HepG2 (cell line): ENCODE measurements around the gene ODAD2. TPM values are rescaled to one million over a fixed set of nuclear protein-coding genes. Genes with fewer than 3 reads are reported as not detected.

Experiments used
- ATAC-seq: fragments of 200-7000 bp; cut with Tn5 transposase; 3 replicates; pipeline ENCODE4 v1.9.1; 2020; ENCODE audit warnings: mild to moderate bottlenecking, moderate library complexity
- BruUV-seq: library from RNA; stranded (reverse); fragments of 400-500 nt; replicated peaks from 2 replicates; lab custom pipeline; 2021; lab: Mats Ljungman, UMichigan
- CTCF ChIA-PET: fragments of 300-600 bp; formaldehyde crosslinking; extraction: SDS; loops from one replicate; lab custom pipeline; 2021; ENCODE audit warnings: low total read pairs, inconsistent platforms, low intra/inter-chr PET ratio; lab: Yijun Ruan, JAX
- POLR2A ChIA-PET: fragments of 350-600 bp; sonication (Branson Sonifier 250); formaldehyde crosslinking; loops from one replicate; lab custom pipeline; 2020; ENCODE audit warnings: antibody characterized with exemption, inconsistent platforms; lab: Yijun Ruan, JAX
- DNase-seq: peaks from one replicate; pipeline ENCODE4 v3.0.0-alpha.2; 2015; ENCODE audit warnings: low spot score
- FAIRE-seq: peaks from 3 replicates; lab custom pipeline; 2011; peaks lifted over from hg19 to GRCh38; lab: Jason Lieb, UNC
- H2AFZ ChIP-seq: one replicate; pipeline ENCODE4 v1.6.1; 2011; ENCODE audit warnings: low read length, inconsistent platforms
- H3K27ac ChIP-seq: fragments of 300-600 bp; 3 replicates; pipeline ENCODE4 v1.8.0; 2011; ENCODE audit warnings: mixed run types, mild to moderate bottlenecking, mixed read lengths, low read length, inconsistent platforms; ENCODE audit not compliant: insufficient read depth; ENCODE audit errors: extremely low read length
- H3K27me3 ChIP-seq, 2 experiments: fragments of 200-600 bp in 1 of 2; 2 replicates in 1 of 2; 3 replicates in 1 of 2; pipeline versions ENCODE4 v1.6.0 to v1.8.0; 2011; ENCODE audit warnings: low read length in 2 of 2, mild to moderate bottlenecking in 2 of 2, moderate library complexity in 2 of 2, inconsistent platforms in 1 of 2; ENCODE audit not compliant: insufficient read depth in 2 of 2, control insufficient read depth in 1 of 2
- H3K36me3 ChIP-seq, 2 experiments: fragments of 200-600 bp in 1 of 2; replicated peaks in 1 of 2; 2 replicates in 1 of 2; 3 replicates in 1 of 2; pipeline versions ENCODE4 v1.5.1 to v1.8.0; 2011; ENCODE audit warnings: low read length in 2 of 2, inconsistent platforms in 1 of 2; ENCODE audit not compliant: insufficient read depth in 2 of 2, control insufficient read depth in 1 of 2
- H3K4me1 ChIP-seq: 2 replicates; pipeline ENCODE4 v1.5.1; 2012; ENCODE audit warnings: low read length, inconsistent platforms; ENCODE audit not compliant: insufficient read depth
- H3K4me2 ChIP-seq: 2 replicates; pipeline ENCODE4 v1.6.0; 2011; ENCODE audit warnings: low read depth, low read length, inconsistent platforms
- H3K4me3 ChIP-seq, 3 experiments: fragments of 200-600 bp in 1 of 3; sonication (generic), shearing (Covaris generic) in 1 of 3; replicated peaks in 1 of 3; 2 replicates each; pipeline ENCODE4 v1.5.1; 2011 to 2016; ENCODE audit warnings: low read length in 3 of 3, inconsistent platforms in 2 of 3, low read depth in 2 of 3, mild to moderate bottlenecking in 2 of 3, control low read depth in 1 of 3, mixed read lengths in 1 of 3; ENCODE audit not compliant: insufficient read depth in 1 of 3
- H3K79me2 ChIP-seq: one replicate; pipeline ENCODE4 v1.6.1; 2011; ENCODE audit warnings: low read length, inconsistent platforms; ENCODE audit not compliant: insufficient read depth
- H3K9ac ChIP-seq: 2 replicates; pipeline ENCODE4 v1.6.0; 2011; ENCODE audit warnings: mild to moderate bottlenecking, low read depth, low read length, inconsistent platforms; ENCODE audit not compliant: insufficient read depth
- H3K9me3 ChIP-seq: 2 replicates; pipeline ENCODE4 v1.5.1; 2012; ENCODE audit warnings: mild to moderate bottlenecking, low read length
- H4K20me1 ChIP-seq: 2 replicates; pipeline ENCODE4 v1.6.0; 2011; ENCODE audit warnings: inconsistent platforms, mild to moderate bottlenecking, low read length, moderate library complexity; ENCODE audit not compliant: insufficient read depth
- HNF4A ChIP-seq: sonication (generic); formaldehyde crosslinking; IDR thresholded peaks from 2 replicates; pipeline ENCODE4 v1.4.0; 2020; ENCODE audit warnings: missing genetic modification reagents
- NFIB ChIP-seq: sonication (generic); formaldehyde crosslinking; IDR thresholded peaks from 2 replicates; pipeline ENCODE4 v1.9.0; 2021; ENCODE audit warnings: missing genetic modification reagents, mild to moderate bottlenecking, borderline replicate concordance
- PAXIP1 ChIP-seq: sonication (generic); formaldehyde crosslinking; conservative IDR thresholded peaks from 2 replicates; pipeline ENCODE4 v1.4.0; 2020; ENCODE audit warnings: mild to moderate bottlenecking, missing genetic modification reagents, moderate library complexity
- SALL1 ChIP-seq: sonication (generic); formaldehyde crosslinking; IDR thresholded peaks from 2 replicates; pipeline ENCODE4 v1.8.0; 2022; ENCODE audit warnings: mild to moderate bottlenecking, missing genetic modification reagents
- ZFP36L1 ChIP-seq: sonication (generic); formaldehyde crosslinking; IDR thresholded peaks from 2 replicates; pipeline ENCODE4 v1.8.0; 2022; ENCODE audit warnings: mild to moderate bottlenecking, missing genetic modification reagents, moderate library complexity
- ZGPAT ChIP-seq: IDR thresholded peaks from 2 replicates; pipeline ENCODE4 v1.6.1; 2016; ENCODE audit warnings: mild to moderate bottlenecking
- ZNF24 ChIP-seq: fragments of 450-650 bp; IDR thresholded peaks from 2 replicates; pipeline ENCODE4 v1.6.1; 2017; ENCODE audit warnings: antibody characterized with exemption, mild to moderate bottlenecking
- WGBS: methylation state at CpG from one replicate; pipeline ENCODE4 v1.1.6; 2017; ENCODE audit warnings: low lambda C conversion rate; 5-methylcytosine and 5-hydroxymethylcytosine counted together
- in situ Hi-C: cut with HindIII; loops from 2 replicates; pipeline ENCODE4 v1.10.0; 2017; ENCODE audit warnings: low pct_unique_long_range_greater_than_20kb; ENCODE audit not compliant: extremely low pct_ligation_motif_present
- intact Hi-C: fragments of 100-400 bp; cut with micrococcal nuclease; formaldehyde crosslinking; loops from one replicate; pipeline ENCODE4 v1.10.0; 2022; ENCODE audit not compliant: unreplicated experiment
- polyA plus RNA-seq, 8 experiments: library from polyadenylated mRNA; depleted of rRNA in 3 of 8; stranded (reverse) in 7 of 8; unstranded in 1 of 8; fragments of >200 nt; fragmentation: Illumina TruSeq in 4 of 8; extraction: Trizol in 4 of 8; gene quantifications; 2 replicates each; pipeline versions ENCODE4 v1.2.1 to v1.2.3, GENCODE V29; 2011 to 2016; ENCODE audit warnings: low read depth in 4 of 8, missing spikeins in 1 of 8, mixed read lengths in 1 of 8; ENCODE audit not compliant: insufficient read depth in 1 of 8
- total RNA-seq, 5 experiments: library from RNA; depleted of rRNA; stranded (reverse); fragments of >200 nt; fragmentation: Illumina TruSeq; extraction: Trizol; gene quantifications; 2 replicates each; pipeline ENCODE4 v1.2.3, GENCODE V29; 2016; ENCODE audit warnings: low read depth in 1 of 5
- TF ChIP-seq, protein P1 (sequence below): sonication (generic); formaldehyde crosslinking; IDR thresholded peaks from 2 replicates; pipeline ENCODE4 v1.4.0; 2020; ENCODE audit warnings: missing genetic modification reagents

Gene ODAD2
- total and polyA plus RNA-seq, 2 of the 13 experiments (the other 11 are each of a cell fraction or from before 2014, with no cell fraction given): not detected

DNA sequence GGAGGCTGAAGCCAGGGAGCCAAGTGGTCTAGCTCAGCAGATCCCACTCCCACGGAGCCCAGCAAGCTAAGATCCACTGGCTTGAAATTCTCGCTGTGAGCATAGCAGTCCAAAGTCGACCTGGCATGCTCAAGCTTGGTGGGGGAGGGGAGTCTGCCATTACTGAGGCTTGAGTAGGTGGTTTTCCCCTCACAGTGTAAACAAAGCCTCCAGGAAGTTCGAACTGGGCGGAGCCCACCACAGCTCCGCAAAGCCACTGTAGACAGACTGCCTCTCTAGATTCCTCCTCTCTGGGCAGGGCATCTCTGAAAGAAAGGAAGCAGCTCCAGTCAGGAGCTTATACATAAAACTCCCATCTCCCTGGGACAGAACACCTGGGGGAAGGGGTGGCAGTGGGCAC, 99.4 kb downstream of the ODAD2 start (continued):
- TF ChIP-seq PAXIP1 (CRISPR knock-in tag) (peak; percentile 66), SALL1 (CRISPR knock-in tag) (peak; percentile 59), HNF4A (CRISPR knock-in tag) (peak; percentile 70)

- CTCF ChIA-PET: no interaction called here
- intact Hi-C loops: no loop called here
- no peaks in the 10 kb centered on the region for H3K27me3 ChIP-seq
- H4K20me1 ChIP-seq: no peaks in the 10 kb centered on the region
- H3K9me3 ChIP-seq: no peaks in the 10 kb centered on the region
- peak overlapping the region in 1 of 3 experiments; percentile 28; a peak in 1 of 6 replicates for H3K4me3 ChIP-seq
- no peak overlapping the region for H3K27ac ChIP-seq
- no peak overlapping the region for H2AFZ ChIP-seq
- peak overlapping the region; percentile 66 for H3K4me2 ChIP-seq
- in situ Hi-C loops: no loop called here
- POLR2A ChIA-PET: no interaction called here
- FAIRE-seq (no peak), DNase-seq (no peak), ATAC-seq (peak; percentile 64)
- no peaks in the 10 kb centered on the region for H3K79me2 ChIP-seq
- TF ChIP-seq ZNF24 (no peak), NFIB (CRISPR knock-in tag) (no peak), ZGPAT (CRISPR knock-in tag) (no peak), ZFP36L1 (CRISPR knock-in tag) (no peak)
- TF ChIP-seq, protein P1, sequence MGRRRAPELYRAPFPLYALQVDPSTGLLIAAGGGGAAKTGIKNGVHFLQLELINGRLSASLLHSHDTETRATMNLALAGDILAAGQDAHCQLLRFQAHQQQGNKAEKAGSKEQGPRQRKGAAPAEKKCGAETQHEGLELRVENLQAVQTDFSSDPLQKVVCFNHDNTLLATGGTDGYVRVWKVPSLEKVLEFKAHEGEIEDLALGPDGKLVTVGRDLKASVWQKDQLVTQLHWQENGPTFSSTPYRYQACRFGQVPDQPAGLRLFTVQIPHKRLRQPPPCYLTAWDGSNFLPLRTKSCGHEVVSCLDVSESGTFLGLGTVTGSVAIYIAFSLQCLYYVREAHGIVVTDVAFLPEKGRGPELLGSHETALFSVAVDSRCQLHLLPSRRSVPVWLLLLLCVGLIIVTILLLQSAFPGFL (CRISPR knock-in tag): no peak
- peaks cover 15% of the 10 kb centered on the region for H3K4me1 ChIP-seq
- 55% methylated on average over 8 of the region's 8 CpGs for WGBS
- BruUV-seq: no TSS peak
- H3K9ac ChIP-seq: no peak overlapping the region
- no peaks in the 10 kb centered on the region for H3K36me3 ChIP-seq
These were observed 99.8 kb downstream of the ODAD2 start for GRCh38 chr10:27899058-27899457.
